Measurements from ENCODE around the gene NEK6. TPM values are rescaled to one million over a fixed set of nuclear protein-coding genes. Genes with fewer than 3 reads are reported as not detected.
A peak's percentile ranks its signal among the peaks of the same experiment; 100 is the strongest.

NEK6 gene
- polyA plus RNA-seq, 2 of the 4 experiments (the other 2 are of a cell fraction): 26.1 to 33.7 TPM

GRCh38 chr9:124349267-124349666, 91.5 kb downstream of the NEK6 start:
- no peak overlapping the region for H3K27ac ChIP-seq
- no peaks in the 10 kb centered on the region for H3K9me3 ChIP-seq
- H3K4me2 ChIP-seq: no peak overlapping the region
- no peak for ATAC-seq
- H3K4me3 ChIP-seq: no peak overlapping the region
- 91% methylated on average over 8 of the region's 8 CpGs for WGBS (ENCODE audit: missing lambda C conversion rate)
- FAIRE-seq: no peak
- no peak for TF ChIP-seq CHD4 (IDR thresholded peaks at IDR 0.05; ENCODE audit: borderline replicate concordance)
- TF ChIP-seq KDM5A (IDR thresholded peaks at IDR 0.05): no peak
- no peak for TF ChIP-seq NR3C1 (IDR thresholded peaks at IDR 0.05)
- no peak for TF ChIP-seq FOSL2 (IDR thresholded peaks at IDR 0.05)
- no peak for TF ChIP-seq FOSL2 (CRISPR knock-in tag; IDR thresholded peaks at IDR 0.05)
- TF ChIP-seq ZSCAN20 (CRISPR knock-in tag; IDR thresholded peaks at IDR 0.05): no peak
- TF ChIP-seq ZFP36 (IDR thresholded peaks at IDR 0.05; ENCODE audit: borderline replicate concordance, partially characterized antibody): no peak
- TF ChIP-seq BHLHE40 (IDR thresholded peaks at IDR 0.05; ENCODE audit: low read depth, low read length): no peak
- no peak for TF ChIP-seq SMC3 (IDR thresholded peaks at IDR 0.05)
- no peak for TF ChIP-seq POLR2A (IDR thresholded peaks at IDR 0.05; ENCODE audit: low read length)
- TF ChIP-seq EHMT2 (IDR thresholded peaks at IDR 0.05; ENCODE audit: low read depth): no peak
- no peak for TF ChIP-seq CEBPB (IDR thresholded peaks at IDR 0.05)
- no peak for TF ChIP-seq NPAS2 (CRISPR knock-in tag; IDR thresholded peaks at IDR 0.05; ENCODE audit: borderline replicate concordance)
- no peak for TF ChIP-seq MAZ (IDR thresholded peaks at IDR 0.05; ENCODE audit: borderline replicate concordance, low read depth, low read length)
- TF ChIP-seq HEYL (CRISPR knock-in tag; IDR thresholded peaks at IDR 0.05): no peak
- TF ChIP-seq RAD21 (conservative IDR thresholded peaks at IDR 0.05 in 1 of 2, IDR thresholded peaks at IDR 0.05 in 1 of 2): no peak
- ChIA-PET POLR2A (no interaction called here), CTCF (interaction anchor here (0.7 to 8.2 kb wide), 4 partner anchors 9 to 223 kb away, joined by 3 to 40 read pairs (median 4); no protein-coding TSS in a partner anchor)
- H3K4me1 ChIP-seq: no peaks in the 10 kb centered on the region
- no peak for DNase-seq (ENCODE audit: low read depth in 1 of 2, low spot score in 1 of 2)

- DNase-seq (ENCODE audit: low read depth in 1 of 2, low spot score in 1 of 2) (no peak), ATAC-seq (no peak), FAIRE-seq (no peak)
- H3K4me1 ChIP-seq: no peaks in the 10 kb centered on the region
- 87% methylated on average over 24 of the region's 25 CpGs for WGBS (ENCODE audit: missing lambda C conversion rate)
- H3K27ac ChIP-seq: no peak overlapping the region
- peak; percentile 35; the same call in 1 of the 2 replicates for TF ChIP-seq POLR2AphosphoS2 (conservative IDR thresholded peaks at IDR 0.05; ENCODE audit: low read length)
- TF ChIP-seq HMGXB4 (CRISPR knock-in tag; IDR thresholded peaks at IDR 0.05; ENCODE audit: borderline replicate concordance): no peak
- TF ChIP-seq HDAC2 (IDR thresholded peaks at IDR 0.05): no peak
- no peak for TF ChIP-seq SMC3 (IDR thresholded peaks at IDR 0.05)
- TF ChIP-seq FOSL2 (IDR thresholded peaks at IDR 0.05): no peak
- TF ChIP-seq FOSL2 (CRISPR knock-in tag; IDR thresholded peaks at IDR 0.05): no peak
- ChIA-PET POLR2A (no interaction called here), CTCF (interaction anchor here (0.6 to 8.2 kb wide), 7 partner anchors 8 to 223 kb away, joined by 3 to 40 read pairs (median 4); no protein-coding TSS in a partner anchor)
- no peaks in the 10 kb centered on the region for H3K9me3 ChIP-seq
- H3K4me3 ChIP-seq: no peak overlapping the region
- no peak overlapping the region for H3K4me2 ChIP-seq
Measured at GRCh38 chr9:124349675-124350493, 92.1 kb downstream of the NEK6 start.

GRCh38 chr9:124350494-124351263, 92.9 kb downstream of the NEK6 start:
- Histone ChIP-seq H3K4me2 (no peak overlapping the region), H3K4me3 (no peak overlapping the region), H3K9me3 (no peaks in the 10 kb centered on the region), H3K4me1 (no peaks in the 10 kb centered on the region), H3K27ac (no peak overlapping the region)
- WGBS (ENCODE audit: missing lambda C conversion rate): 92% methylated on average over 16 of the region's 16 CpGs
- no peak for ATAC-seq
- ChIA-PET POLR2A (no interaction called here), CTCF (interaction anchor here (0.6 to 0.8 kb wide), 3 partner anchors 25 to 224 kb away, joined by 4 to 5 read pairs (median 5); no protein-coding TSS in a partner anchor)
- DNase-seq (ENCODE audit: low read depth in 1 of 2, low spot score in 1 of 2): no peak
- FAIRE-seq: no peak
- no peak for TF ChIP-seq RNF2 (IDR thresholded peaks at IDR 0.05; ENCODE audit: borderline replicate concordance, low read depth)
- TF ChIP-seq FOSB (CRISPR knock-in tag; IDR thresholded peaks at IDR 0.05): no peak
- no peak for TF ChIP-seq KDM5A (IDR thresholded peaks at IDR 0.05)
- no peak for TF ChIP-seq EP300 (IDR thresholded peaks at IDR 0.05)
- no peak for TF ChIP-seq E2F6 (IDR thresholded peaks at IDR 0.05; ENCODE audit: borderline replicate concordance, low read depth)
- TF ChIP-seq HES2 (IDR thresholded peaks at IDR 0.05): no peak
- TF ChIP-seq POLR2A (IDR thresholded peaks at IDR 0.05; ENCODE audit: low read length): no peak
- TF ChIP-seq HMGXB4 (CRISPR knock-in tag; IDR thresholded peaks at IDR 0.05; ENCODE audit: borderline replicate concordance): no peak
- TF ChIP-seq JUN (IDR thresholded peaks at IDR 0.05): no peak
